ENCODE data around the gene MXD3. TPM values are rescaled to one million over a fixed set of nuclear protein-coding genes. Genes with fewer than 3 reads are reported as not detected.

The MXD3 gene
- total and polyA plus RNA-seq, 2 donors (not counting 3 experiments of a cell fraction or from before 2014, with no cell fraction given), result 38.4 to 44.2 TPM

- no TSS peak for BruUV-seq (replicated peaks)
- Histone ChIP-seq H3K9me3 (replicated peaks; ENCODE audit: control insufficient read depth, insufficient read depth, low read length) (no peaks in the 10 kb centered on the region), H3K9ac (replicated peaks; ENCODE audit: extremely low read depth, insufficient read depth, low read length) (no peak overlapping the region), H4K20me1 (replicated peaks; ENCODE audit: control insufficient read depth, extremely low read depth, insufficient read depth, low read length) (no peaks in the 10 kb centered on the region), H3K27ac (ENCODE audit: insufficient read depth, low read depth, low read length) (no peak overlapping the region), H3K4me1 (ENCODE audit: control insufficient read depth, extremely low read depth, insufficient read depth, low read length) (peaks cover 2% of the 10 kb centered on the region), H2AFZ (ENCODE audit: low read depth, low read length) (no peak overlapping the region), H3K27me3 (ENCODE audit: control insufficient read depth in 2 of 2, insufficient read depth in 2 of 2, low read length in 2 of 2) (no peaks in the 10 kb centered on the region), H3K9me1 (replicated peaks; ENCODE audit: control insufficient read depth, extremely low read depth, insufficient read depth, low read length) (no peaks in the 10 kb centered on the region), H3K4me3 (replicated peaks in 1 of 3; ENCODE audit: insufficient read depth in 1 of 3, low read depth in 1 of 3, low read length in 3 of 3) (no peak overlapping the region), H3K36me3 (ENCODE audit: control insufficient read depth in 2 of 2, extremely low read depth in 1 of 2, insufficient read depth in 2 of 2, low read length in 2 of 2) (peaks cover 0 to 8% of the 10 kb centered on the region in 2 experiments), H3K79me2 (ENCODE audit: control insufficient read depth, insufficient read depth, low read length) (no peaks in the 10 kb centered on the region), H3K4me2 (ENCODE audit: insufficient read depth, low read length) (no peak overlapping the region)
- ChIA-PET POLR2A (no interaction called here), CTCF (interaction anchor here (0.7 to 2.8 kb wide), 2 partner anchors 11 to 63 kb away, joined by 3 to 21 read pairs; partner anchors contain the start of gene SLC34A1)
- DNase-seq (ENCODE audit: low read depth, low spot score) (no peak), FAIRE-seq (no peak)
- intact Hi-C loops (cut with micrococcal nuclease) (no loop called here), dilution Hi-C loops (cut with MboI; ENCODE audit: extremely low pct_ligation_motif_present, low sequenced_read_pairs) (loop anchor here (5.0 kb wide), 1 partner anchor 41 kb away; no protein-coding TSS in a partner anchor)
- TF ChIP-seq POLR2A (IDR thresholded peaks at IDR 0.05; ENCODE audit: low read depth, low read length), result no peak
- TF ChIP-seq POLR2AphosphoS5 (IDR thresholded peaks at IDR 0.05; ENCODE audit: insufficient read depth, low read depth, low read length), result no peak
- no peak for TF ChIP-seq JUN (IDR thresholded peaks at IDR 0.05; ENCODE audit: borderline replicate concordance, insufficient read depth, insufficient read length, low read depth)
- TF ChIP-seq GATA2 (IDR thresholded peaks at IDR 0.05; ENCODE audit: insufficient read depth, insufficient read length, low read depth, low read length), result no peak
- TF ChIP-seq FOS (IDR thresholded peaks at IDR 0.05; ENCODE audit: borderline replicate concordance, insufficient read depth, low read length), result no peak
- no peak for TF ChIP-seq EZH2 (IDR thresholded peaks at IDR 0.05; ENCODE audit: borderline replicate concordance, low read depth, low read length, severe bottlenecking)
- TF ChIP-seq, protein P1, sequence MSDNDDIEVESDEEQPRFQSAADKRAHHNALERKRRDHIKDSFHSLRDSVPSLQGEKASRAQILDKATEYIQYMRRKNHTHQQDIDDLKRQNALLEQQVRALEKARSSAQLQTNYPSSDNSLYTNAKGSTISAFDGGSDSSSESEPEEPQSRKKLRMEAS (IDR thresholded peaks at IDR 0.05; ENCODE audit: insufficient read depth, insufficient read length), result no peak
- TF ChIP-seq MYC (IDR thresholded peaks at IDR 0.05; ENCODE audit: low read depth, low read length), result no peak
- TF ChIP-seq, protein P2, sequence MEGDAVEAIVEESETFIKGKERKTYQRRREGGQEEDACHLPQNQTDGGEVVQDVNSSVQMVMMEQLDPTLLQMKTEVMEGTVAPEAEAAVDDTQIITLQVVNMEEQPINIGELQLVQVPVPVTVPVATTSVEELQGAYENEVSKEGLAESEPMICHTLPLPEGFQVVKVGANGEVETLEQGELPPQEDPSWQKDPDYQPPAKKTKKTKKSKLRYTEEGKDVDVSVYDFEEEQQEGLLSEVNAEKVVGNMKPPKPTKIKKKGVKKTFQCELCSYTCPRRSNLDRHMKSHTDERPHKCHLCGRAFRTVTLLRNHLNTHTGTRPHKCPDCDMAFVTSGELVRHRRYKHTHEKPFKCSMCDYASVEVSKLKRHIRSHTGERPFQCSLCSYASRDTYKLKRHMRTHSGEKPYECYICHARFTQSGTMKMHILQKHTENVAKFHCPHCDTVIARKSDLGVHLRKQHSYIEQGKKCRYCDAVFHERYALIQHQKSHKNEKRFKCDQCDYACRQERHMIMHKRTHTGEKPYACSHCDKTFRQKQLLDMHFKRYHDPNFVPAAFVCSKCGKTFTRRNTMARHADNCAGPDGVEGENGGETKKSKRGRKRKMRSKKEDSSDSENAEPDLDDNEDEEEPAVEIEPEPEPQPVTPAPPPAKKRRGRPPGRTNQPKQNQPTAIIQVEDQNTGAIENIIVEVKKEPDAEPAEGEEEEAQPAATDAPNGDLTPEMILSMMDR (IDR thresholded peaks at IDR 0.05; ENCODE audit: extremely low read depth in 1 of 2, insufficient read depth in 1 of 2, low read depth in 1 of 2, low read length in 2 of 2), result no peak
Measured at GRCh38 chr5:177320879-177321278, 9.2 kb upstream of the MXD3 start.

Measured in endothelial cell of umbilical vein (primary cell).